K562 (cell line): ENCODE results near the gene VEZF1. TPM values are rescaled to one million over a fixed set of nuclear protein-coding genes. Genes with fewer than 3 reads are reported as not detected.

Experiments used
- ARID1B ChIP-seq: fragments of 450-650 bp; IDR thresholded peaks from 2 replicates; pipeline ENCODE4 v1.6.1; 2016; ENCODE audit warnings: antibody characterized with exemption, mild to moderate bottlenecking, inconsistent platforms
- CEBPG ChIP-seq, 3 experiments: fragments of 200-800 bp in 1 of 3; sonication (Bioruptor generic) in 1 of 3; sonication (generic) in 1 of 3; formaldehyde crosslinking in 1 of 3; IDR thresholded peaks in 2 of 3; conservative IDR thresholded peaks in 1 of 3; 2 replicates each; pipeline versions ENCODE4 v1.6.1 to v1.8.0; 2016 to 2022; ENCODE audit warnings: missing compliant biosample characterization in 2 of 3, missing genetic modification characterization in 2 of 3, mild to moderate bottlenecking in 1 of 3, missing genetic modification reagents in 1 of 3
- ETV1 ChIP-seq: fragments of 450-650 bp; conservative IDR thresholded peaks from 2 replicates; pipeline ENCODE4 v1.6.1; 2016; ENCODE audit warnings: missing genetic modification characterization, control low read depth, low read depth, missing compliant biosample characterization
- GATAD2A ChIP-seq: fragments of 450-650 bp; IDR thresholded peaks from 2 replicates; pipeline ENCODE4 v1.6.1; 2017
- HNRNPLL ChIP-seq: fragments of 200-400 bp; formaldehyde crosslinking; IDR thresholded peaks from 2 replicates; pipeline ENCODE4 v1.6.1; 2017; ENCODE audit warnings: low read length, low read depth, mild to moderate bottlenecking; ENCODE audit not compliant: poor library complexity, severe bottlenecking
- KDM2B ChIP-seq: fragments of 250-450 bp; sonication (Bioruptor Pico); IDR thresholded peaks from 2 replicates; pipeline ENCODE4 v1.8.0; 2021; ENCODE audit warnings: mild to moderate bottlenecking, moderate library complexity
- KLF10 ChIP-seq: fragments of 250-450 bp; sonication (Bioruptor Pico); IDR thresholded peaks from 2 replicates; pipeline ENCODE4 v1.6.1; 2021; ENCODE audit warnings: matching md5 sums
- PRPF4 ChIP-seq: fragments of 200-400 bp; formaldehyde crosslinking; IDR thresholded peaks from one replicate; pipeline ENCODE4 v1.6.1; 2017; ENCODE audit warnings: low read length, low read depth, mild to moderate bottlenecking; ENCODE audit not compliant: insufficient read depth, poor library complexity, severe bottlenecking
- RBM22 ChIP-seq: fragments of 200-400 bp; formaldehyde crosslinking; IDR thresholded peaks from 2 replicates; pipeline ENCODE4 v1.6.1; 2018; ENCODE audit warnings: low read length, low read depth; ENCODE audit not compliant: poor library complexity, severe bottlenecking
- SMARCE1 ChIP-seq: fragments of 450-650 bp; IDR thresholded peaks from 2 replicates; pipeline ENCODE4 v1.7.1; 2016; ENCODE audit warnings: mild to moderate bottlenecking
- SNIP1 ChIP-seq: fragments of 450-650 bp; IDR thresholded peaks from 2 replicates; pipeline ENCODE4 v1.7.1; 2017; ENCODE audit warnings: low read depth, mild to moderate bottlenecking
- SRSF3 ChIP-seq: fragments of 200-400 bp; formaldehyde crosslinking; IDR thresholded peaks from 2 replicates; pipeline ENCODE4 v1.6.1; 2016; ENCODE audit warnings: mild to moderate bottlenecking, low read length, moderate library complexity; ENCODE audit not compliant: insufficient read depth
- ZC3H8 ChIP-seq: fragments of 450-650 bp; IDR thresholded peaks from 2 replicates; pipeline ENCODE4 v1.6.1; 2017
- polyA plus RNA-seq, 8 experiments: library from polyadenylated mRNA; depleted of rRNA in 4 of 8; stranded (reverse) in 5 of 8; unstranded in 3 of 8; fragments of >200 nt; fragmentation: Nextera tagmentation in 2 of 8; fragmentation: Illumina TruSeq in 1 of 8; extraction: Ambion mirVana in 2 of 8; extraction: Trizol in 1 of 8; gene quantifications; 2 replicates each; pipeline versions ENCODE4 v1.2.1 to v1.2.3, GENCODE V29; 2011 to 2014; ENCODE audit warnings: inconsistent platforms in 1 of 8, missing spikeins in 1 of 8
- total RNA-seq, 7 experiments: library from RNA; depleted of rRNA in 6 of 7; stranded (reverse); fragments of >200 nt in 6 of 7; fragmentation: Illumina TruSeq in 2 of 7; extraction: Trizol in 2 of 7; gene quantifications; 2 replicates each; pipeline versions ENCODE4 v1.2.1 to v1.2.3, GENCODE V29; 2011 to 2021; ENCODE audit warnings: low replicate concordance in 1 of 7
- TF ChIP-seq, protein P1 (sequence below): sonication (generic); formaldehyde crosslinking; IDR thresholded peaks from 2 replicates; pipeline ENCODE4 v1.8.1; 2023; ENCODE audit warnings: mild to moderate bottlenecking, missing genetic modification reagents
- TF ChIP-seq, protein P2 (sequence below): sonication (generic); formaldehyde crosslinking; IDR thresholded peaks from 2 replicates; pipeline ENCODE4 v1.9.0; 2022; ENCODE audit warnings: mild to moderate bottlenecking, missing genetic modification reagents
- TF ChIP-seq, protein P3 (sequence below): sonication (generic); formaldehyde crosslinking; IDR thresholded peaks from 2 replicates; pipeline ENCODE4 v1.8.1; 2022; ENCODE audit warnings: missing genetic modification reagents
- TF ChIP-seq, protein P4 (sequence below): fragments of 250-450 bp; sonication (Bioruptor Pico); IDR thresholded peaks from 2 replicates; pipeline ENCODE4 v1.6.1; 2021; ENCODE audit warnings: mild to moderate bottlenecking
- TF ChIP-seq, protein P5 (sequence below), 3 experiments: fragments of 200-800 bp in 1 of 3; fragments of 250-450 bp in 1 of 3; fragments of 450-650 bp in 1 of 3; sonication (Bioruptor Pico) in 1 of 3; sonication (Bioruptor generic) in 1 of 3; formaldehyde crosslinking in 1 of 3; IDR thresholded peaks; 2 replicates each; pipeline versions ENCODE4 v1.6.1 to v1.8.0; 2016 to 2022; ENCODE audit warnings: mild to moderate bottlenecking in 2 of 3, missing genetic modification characterization in 2 of 3, missing compliant biosample characterization in 1 of 3, moderate library complexity in 1 of 3

The VEZF1 gene
- total and polyA plus RNA-seq, 9 of the 15 experiments (the other 6 are each of a cell fraction or from before 2014, with no cell fraction given) = 9.5 to 33.4 (median 22.1) TPM

DNA sequence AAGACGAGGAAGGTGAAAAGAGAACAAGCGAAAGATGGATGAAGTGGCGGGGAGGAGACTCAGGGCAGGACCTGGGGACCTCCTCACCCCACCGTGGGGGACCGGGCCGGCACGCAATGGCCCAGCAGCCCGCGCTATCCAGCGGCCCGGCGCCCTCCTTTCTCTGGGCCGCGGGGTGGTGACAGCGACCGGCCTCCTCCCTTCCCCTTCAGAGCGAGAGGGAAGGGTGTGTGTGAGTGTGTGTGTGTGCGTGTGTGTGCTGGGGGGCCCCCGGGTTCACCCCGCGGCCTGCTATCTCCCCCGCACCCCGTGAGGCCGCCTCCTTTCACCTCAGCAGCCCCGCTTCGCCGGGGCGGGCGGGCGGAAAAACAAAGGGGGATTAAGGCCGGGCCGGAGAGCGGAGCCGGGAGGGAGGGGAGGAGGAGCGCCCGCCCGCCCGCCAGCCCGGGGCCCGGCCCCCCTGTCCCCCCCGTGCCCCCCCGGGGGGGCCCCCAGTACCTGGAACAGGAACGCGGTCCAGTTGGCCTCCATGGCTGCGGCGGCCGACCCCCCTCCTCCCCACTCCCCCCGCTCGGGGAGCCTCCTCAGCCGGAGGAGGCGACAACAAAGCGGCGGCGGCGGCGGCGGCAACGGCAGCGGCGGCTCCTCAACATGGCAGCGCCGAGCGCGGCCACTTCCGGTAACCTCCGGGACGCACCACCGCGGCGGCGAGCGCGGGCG, at the start of gene VEZF1 (continued):
- TF ChIP-seq, protein P1, sequence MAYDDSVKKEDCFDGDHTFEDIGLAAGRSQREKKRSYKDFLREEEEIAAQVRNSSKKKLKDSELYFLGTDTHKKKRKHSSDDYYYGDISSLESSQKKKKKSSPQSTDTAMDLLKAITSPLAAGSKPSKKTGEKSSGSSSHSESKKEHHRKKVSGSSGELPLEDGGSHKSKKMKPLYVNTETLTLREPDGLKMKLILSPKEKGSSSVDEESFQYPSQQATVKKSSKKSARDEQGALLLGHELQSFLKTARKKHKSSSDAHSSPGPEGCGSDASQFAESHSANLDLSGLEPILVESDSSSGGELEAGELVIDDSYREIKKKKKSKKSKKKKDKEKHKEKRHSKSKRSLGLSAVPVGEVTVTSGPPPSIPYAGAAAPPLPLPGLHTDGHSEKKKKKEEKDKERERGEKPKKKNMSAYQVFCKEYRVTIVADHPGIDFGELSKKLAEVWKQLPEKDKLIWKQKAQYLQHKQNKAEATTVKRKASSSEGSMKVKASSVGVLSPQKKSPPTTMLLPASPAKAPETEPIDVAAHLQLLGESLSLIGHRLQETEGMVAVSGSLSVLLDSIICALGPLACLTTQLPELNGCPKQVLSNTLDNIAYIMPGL (CRISPR knock-in tag) = 0 out of 2 replicates have a peak, but pooled peaks have one; percentile 51
- TF ChIP-seq, protein P2, sequence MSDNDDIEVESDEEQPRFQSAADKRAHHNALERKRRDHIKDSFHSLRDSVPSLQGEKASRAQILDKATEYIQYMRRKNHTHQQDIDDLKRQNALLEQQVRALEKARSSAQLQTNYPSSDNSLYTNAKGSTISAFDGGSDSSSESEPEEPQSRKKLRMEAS (CRISPR knock-in tag) = peak; percentile 32; the same call in 1 of the 2 replicates
- no peak for TF ChIP-seq CEBPG (CRISPR knock-in tag; IDR thresholded peaks at IDR 0.05)
- no peak for TF ChIP-seq CEBPG (tag; conservative IDR thresholded peaks at IDR 0.05 in 1 of 2, IDR thresholded peaks at IDR 0.05 in 1 of 2)
- no peak for TF ChIP-seq ETV1
- peak; percentile 56 for TF ChIP-seq PRPF4
- peak; percentile 50; the same call in 1 of the 2 replicates for TF ChIP-seq ARID1B
- TF ChIP-seq SRSF3 = 0 out of 2 replicates have a peak, but pooled peaks have one; percentile 51
- TF ChIP-seq HNRNPLL = no peak
- no peak for TF ChIP-seq SNIP1
- no peak for TF ChIP-seq GATAD2A
- TF ChIP-seq, protein P3, sequence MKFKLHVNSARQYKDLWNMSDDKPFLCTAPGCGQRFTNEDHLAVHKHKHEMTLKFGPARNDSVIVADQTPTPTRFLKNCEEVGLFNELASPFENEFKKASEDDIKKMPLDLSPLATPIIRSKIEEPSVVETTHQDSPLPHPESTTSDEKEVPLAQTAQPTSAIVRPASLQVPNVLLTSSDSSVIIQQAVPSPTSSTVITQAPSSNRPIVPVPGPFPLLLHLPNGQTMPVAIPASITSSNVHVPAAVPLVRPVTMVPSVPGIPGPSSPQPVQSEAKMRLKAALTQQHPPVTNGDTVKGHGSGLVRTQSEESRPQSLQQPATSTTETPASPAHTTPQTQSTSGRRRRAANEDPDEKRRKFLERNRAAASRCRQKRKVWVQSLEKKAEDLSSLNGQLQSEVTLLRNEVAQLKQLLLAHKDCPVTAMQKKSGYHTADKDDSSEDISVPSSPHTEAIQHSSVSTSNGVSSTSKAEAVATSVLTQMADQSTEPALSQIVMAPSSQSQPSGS (CRISPR knock-in tag) = no peak
- 0 out of 2 replicates have a peak, but pooled peaks have one; percentile 13 for TF ChIP-seq SMARCE1
- no peak for TF ChIP-seq KDM2B (CRISPR knock-in tag)
- peak; percentile 85 for TF ChIP-seq RBM22
- TF ChIP-seq, protein P4, sequence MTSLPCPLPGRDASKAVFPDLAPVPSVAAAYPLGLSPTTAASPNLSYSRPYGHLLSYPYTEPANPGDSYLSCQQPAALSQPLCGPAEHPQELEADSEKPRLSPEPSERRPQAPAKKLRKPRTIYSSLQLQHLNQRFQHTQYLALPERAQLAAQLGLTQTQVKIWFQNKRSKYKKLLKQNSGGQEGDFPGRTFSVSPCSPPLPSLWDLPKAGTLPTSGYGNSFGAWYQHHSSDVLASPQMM (CRISPR knock-in tag) = no peak
- no peak for TF ChIP-seq ZC3H8
- no peak for TF ChIP-seq KLF10 (CRISPR knock-in tag)
- TF ChIP-seq, protein P5, sequence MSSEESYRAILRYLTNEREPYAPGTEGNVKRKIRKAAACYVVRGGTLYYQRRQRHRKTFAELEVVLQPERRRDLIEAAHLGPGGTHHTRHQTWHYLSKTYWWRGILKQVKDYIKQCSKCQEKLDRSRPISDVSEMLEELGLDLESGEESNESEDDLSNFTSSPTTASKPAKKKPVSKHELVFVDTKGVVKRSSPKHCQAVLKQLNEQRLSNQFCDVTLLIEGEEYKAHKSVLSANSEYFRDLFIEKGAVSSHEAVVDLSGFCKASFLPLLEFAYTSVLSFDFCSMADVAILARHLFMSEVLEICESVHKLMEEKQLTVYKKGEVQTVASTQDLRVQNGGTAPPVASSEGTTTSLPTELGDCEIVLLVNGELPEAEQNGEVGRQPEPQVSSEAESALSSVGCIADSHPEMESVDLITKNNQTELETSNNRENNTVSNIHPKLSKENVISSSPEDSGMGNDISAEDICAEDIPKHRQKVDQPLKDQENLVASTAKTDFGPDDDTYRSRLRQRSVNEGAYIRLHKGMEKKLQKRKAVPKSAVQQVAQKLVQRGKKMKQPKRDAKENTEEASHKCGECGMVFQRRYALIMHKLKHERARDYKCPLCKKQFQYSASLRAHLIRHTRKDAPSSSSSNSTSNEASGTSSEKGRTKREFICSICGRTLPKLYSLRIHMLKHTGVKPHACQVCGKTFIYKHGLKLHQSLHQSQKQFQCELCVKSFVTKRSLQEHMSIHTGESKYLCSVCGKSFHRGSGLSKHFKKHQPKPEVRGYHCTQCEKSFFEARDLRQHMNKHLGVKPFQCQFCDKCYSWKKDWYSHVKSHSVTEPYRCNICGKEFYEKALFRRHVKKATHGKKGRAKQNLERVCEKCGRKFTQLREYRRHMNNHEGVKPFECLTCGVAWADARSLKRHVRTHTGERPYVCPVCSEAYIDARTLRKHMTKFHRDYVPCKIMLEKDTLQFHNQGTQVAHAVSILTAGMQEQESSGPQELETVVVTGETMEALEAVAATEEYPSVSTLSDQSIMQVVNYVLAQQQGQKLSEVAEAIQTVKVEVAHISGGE (CRISPR knock-in tag; IDR thresholded peaks at IDR 0.05) = peak in 1 of 3 experiments; percentile 83; a peak in 1 of 6 replicates
